Brain microvascular endothelial cell (primary cell): ENCODE measurements around the gene CLPSL1.

Experiments
- DNase-seq: peaks from one replicate; pipeline ENCODE4 v3.0.0-alpha.2; 2020
- H3K27ac ChIP-seq: fragments of 250-450 bp; sonication (Bioruptor Pico); 2 replicates; pipeline ENCODE4 v1.5.1; 2020; ENCODE audit warnings: mild to moderate bottlenecking, moderate library complexity
- H3K27me3 ChIP-seq: fragments of 250-450 bp; sonication (Bioruptor Pico); replicated peaks from 2 replicates; pipeline ENCODE4 v1.5.1; 2020; ENCODE audit warnings: mild to moderate bottlenecking
- H3K36me3 ChIP-seq: fragments of 250-450 bp; sonication (Bioruptor Pico); replicated peaks from 2 replicates; pipeline ENCODE4 v1.5.1; 2020; ENCODE audit warnings: mild to moderate bottlenecking
- H3K4me3 ChIP-seq: 2 replicates; pipeline ENCODE4 v1.5.1; 2011; ENCODE audit warnings: low read depth, mild to moderate bottlenecking, control low read depth, low read length, moderate library complexity
- in situ Hi-C: cut with HindIII; loops from 2 replicates; pipeline ENCODE4 v1.10.0; 2017; ENCODE audit warnings: low sequenced_read_pairs, low pct_ligation_motif_present
- TF ChIP-seq, protein P1 (sequence below): IDR thresholded peaks from 2 replicates; pipeline ENCODE4 v1.5.1; 2011; ENCODE audit warnings: low read depth, mild to moderate bottlenecking, moderate library complexity, low read length, control low read depth, inconsistent platforms; ENCODE audit errors: missing control alignments

The CLPSL1 gene

DNA sequence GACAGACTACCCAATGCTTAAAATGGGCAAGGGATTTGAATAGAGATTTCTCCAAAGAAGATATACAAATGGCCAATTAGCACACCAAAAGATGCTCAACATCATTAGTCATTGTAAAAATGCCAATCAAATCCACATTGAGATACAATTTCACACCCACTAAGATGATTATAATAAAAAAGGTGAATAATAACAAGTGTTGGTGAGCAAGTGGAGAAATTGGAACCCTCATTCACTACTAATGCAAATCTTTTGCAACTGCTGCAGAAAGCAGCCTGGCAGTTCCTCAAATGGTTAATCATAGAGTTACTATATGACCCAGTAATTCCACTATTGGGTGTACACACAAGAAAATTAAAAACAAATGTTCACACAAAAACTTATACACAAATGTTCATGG lies 36.7 kb downstream of the CLPSL1 start:
- in situ Hi-C loops = no loop called here
- Histone ChIP-seq H3K36me3 (no peaks in the 10 kb centered on the region), H3K4me3 (no peak overlapping the region), H3K27ac (no peak overlapping the region), H3K27me3 (no peaks in the 10 kb centered on the region)
- TF ChIP-seq, protein P1, sequence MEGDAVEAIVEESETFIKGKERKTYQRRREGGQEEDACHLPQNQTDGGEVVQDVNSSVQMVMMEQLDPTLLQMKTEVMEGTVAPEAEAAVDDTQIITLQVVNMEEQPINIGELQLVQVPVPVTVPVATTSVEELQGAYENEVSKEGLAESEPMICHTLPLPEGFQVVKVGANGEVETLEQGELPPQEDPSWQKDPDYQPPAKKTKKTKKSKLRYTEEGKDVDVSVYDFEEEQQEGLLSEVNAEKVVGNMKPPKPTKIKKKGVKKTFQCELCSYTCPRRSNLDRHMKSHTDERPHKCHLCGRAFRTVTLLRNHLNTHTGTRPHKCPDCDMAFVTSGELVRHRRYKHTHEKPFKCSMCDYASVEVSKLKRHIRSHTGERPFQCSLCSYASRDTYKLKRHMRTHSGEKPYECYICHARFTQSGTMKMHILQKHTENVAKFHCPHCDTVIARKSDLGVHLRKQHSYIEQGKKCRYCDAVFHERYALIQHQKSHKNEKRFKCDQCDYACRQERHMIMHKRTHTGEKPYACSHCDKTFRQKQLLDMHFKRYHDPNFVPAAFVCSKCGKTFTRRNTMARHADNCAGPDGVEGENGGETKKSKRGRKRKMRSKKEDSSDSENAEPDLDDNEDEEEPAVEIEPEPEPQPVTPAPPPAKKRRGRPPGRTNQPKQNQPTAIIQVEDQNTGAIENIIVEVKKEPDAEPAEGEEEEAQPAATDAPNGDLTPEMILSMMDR = no peak
- no peak for DNase-seq

GRCh38 chr6:35823601-35824000 lies 42.8 kb downstream of the CLPSL1 start:
- TF ChIP-seq, protein P1 = no peak
- Histone ChIP-seq H3K27me3 (no peaks in the 10 kb centered on the region), H3K36me3 (no peaks in the 10 kb centered on the region), H3K4me3 (no peak overlapping the region), H3K27ac (no peak overlapping the region)
- in situ Hi-C loops = no loop called here
- no peak for DNase-seq

- DNase-seq = no peak
- TF ChIP-seq, protein P1 = no peak
- H3K27me3 ChIP-seq = no peaks in the 10 kb centered on the region
- in situ Hi-C loops = no loop called here
- no peak overlapping the region for H3K27ac ChIP-seq
- H3K36me3 ChIP-seq = no peaks in the 10 kb centered on the region
- H3K4me3 ChIP-seq = no peak overlapping the region
Measured at GRCh38 chr6:35824552-35825192, 43.9 kb downstream of the CLPSL1 start.

GRCh38 chr6:35829306-35829705 lies 48.5 kb downstream of the CLPSL1 start:
- in situ Hi-C loops = no loop called here
- H3K4me3 ChIP-seq = no peak overlapping the region
- TF ChIP-seq, protein P1 = no peak
- H3K36me3 ChIP-seq = peaks cover 13% of the 10 kb centered on the region
- no peaks in the 10 kb centered on the region for H3K27me3 ChIP-seq
- DNase-seq = no peak
- H3K27ac ChIP-seq = no peak overlapping the region

DNA sequence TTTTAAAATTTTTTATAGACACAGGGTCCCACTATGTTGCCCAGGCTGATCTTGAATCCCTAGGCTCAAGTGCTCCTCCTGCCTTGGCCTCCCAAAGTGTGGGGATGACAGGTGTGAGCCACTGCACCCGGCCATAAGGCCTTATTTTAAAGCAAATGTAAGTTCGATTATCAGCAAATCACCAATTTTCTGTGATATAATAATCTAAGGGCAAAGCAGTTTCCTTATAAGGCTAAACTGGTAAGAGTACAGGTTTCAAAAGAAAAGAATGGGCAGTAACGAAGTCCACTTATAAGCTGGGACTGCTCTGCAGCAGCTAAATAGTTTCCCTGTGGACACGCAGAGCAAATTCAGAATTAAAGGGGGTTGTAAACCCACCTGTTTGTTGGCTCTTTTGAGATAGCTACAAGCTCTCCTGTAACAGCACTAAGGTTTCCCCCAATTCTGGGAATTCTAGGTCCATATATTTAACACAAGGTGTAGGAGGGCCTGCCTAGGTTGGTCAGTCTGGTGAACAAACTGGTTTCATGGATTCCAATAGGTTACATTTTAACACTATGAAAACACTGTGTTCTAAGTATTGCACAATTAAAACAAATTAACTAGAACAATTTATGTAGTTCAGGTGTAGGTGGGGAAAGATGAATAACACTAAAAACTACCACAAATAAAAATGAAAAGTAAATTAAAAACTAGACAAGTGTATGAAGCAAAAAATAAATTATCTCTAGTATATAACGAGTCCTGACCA lies 50.6 kb downstream of the CLPSL1 start:
- peaks cover 23% of the 10 kb centered on the region for H3K36me3 ChIP-seq
- no peak for DNase-seq
- no peak overlapping the region for H3K27ac ChIP-seq
- in situ Hi-C loops = no loop called here
- TF ChIP-seq, protein P1 = no peak
- no peak overlapping the region for H3K4me3 ChIP-seq
- no peaks in the 10 kb centered on the region for H3K27me3 ChIP-seq
